ENCODE results near the gene C1orf167.

DNA sequence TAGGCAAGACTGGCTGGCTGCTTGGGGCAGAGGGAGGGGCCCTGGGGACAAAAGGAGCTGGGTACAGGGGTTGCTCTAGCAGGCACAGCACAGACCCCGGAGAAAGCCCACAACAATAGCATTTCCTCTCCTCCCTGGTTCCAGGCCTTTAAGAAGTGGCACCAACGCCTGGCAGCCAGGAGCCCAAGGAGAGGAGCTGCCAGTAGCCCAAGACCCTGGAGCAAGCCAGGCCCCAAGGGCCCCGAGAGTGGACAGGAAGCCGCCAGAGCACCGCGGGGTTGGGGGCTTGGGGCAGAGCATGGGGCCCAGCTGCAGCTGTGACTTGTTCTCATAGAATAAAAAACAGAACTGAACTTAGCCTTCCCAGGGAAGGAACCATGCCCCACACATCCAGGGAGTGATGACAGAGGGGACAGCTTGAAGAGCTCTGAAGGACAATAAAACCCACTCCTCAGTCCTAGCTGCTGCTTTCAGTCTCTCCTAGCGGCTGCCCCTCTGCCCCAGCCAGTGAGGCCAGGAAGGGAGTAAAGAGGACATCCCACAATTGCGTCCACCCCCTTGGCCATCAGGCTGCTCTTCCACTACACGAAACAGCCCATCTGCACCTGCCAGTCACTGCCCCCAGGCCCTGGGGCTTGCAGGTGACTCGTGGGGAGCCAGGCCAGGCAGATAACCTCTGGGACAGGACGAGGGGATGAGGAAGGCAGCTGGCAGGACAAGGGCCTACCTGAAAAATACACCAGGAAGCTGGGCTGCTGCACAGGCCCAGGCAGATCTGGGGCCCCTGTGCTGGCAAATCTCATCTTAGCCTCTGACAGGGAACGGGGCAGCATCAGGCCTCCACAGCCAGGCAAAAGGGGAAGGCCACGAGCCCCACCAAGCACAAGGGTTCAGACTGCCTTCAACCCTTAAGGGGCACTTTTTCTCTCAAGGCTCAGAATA is 27.4 kb downstream of the C1orf167 start:
- TF ChIP-seq, protein P1, sequence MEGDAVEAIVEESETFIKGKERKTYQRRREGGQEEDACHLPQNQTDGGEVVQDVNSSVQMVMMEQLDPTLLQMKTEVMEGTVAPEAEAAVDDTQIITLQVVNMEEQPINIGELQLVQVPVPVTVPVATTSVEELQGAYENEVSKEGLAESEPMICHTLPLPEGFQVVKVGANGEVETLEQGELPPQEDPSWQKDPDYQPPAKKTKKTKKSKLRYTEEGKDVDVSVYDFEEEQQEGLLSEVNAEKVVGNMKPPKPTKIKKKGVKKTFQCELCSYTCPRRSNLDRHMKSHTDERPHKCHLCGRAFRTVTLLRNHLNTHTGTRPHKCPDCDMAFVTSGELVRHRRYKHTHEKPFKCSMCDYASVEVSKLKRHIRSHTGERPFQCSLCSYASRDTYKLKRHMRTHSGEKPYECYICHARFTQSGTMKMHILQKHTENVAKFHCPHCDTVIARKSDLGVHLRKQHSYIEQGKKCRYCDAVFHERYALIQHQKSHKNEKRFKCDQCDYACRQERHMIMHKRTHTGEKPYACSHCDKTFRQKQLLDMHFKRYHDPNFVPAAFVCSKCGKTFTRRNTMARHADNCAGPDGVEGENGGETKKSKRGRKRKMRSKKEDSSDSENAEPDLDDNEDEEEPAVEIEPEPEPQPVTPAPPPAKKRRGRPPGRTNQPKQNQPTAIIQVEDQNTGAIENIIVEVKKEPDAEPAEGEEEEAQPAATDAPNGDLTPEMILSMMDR (IDR thresholded peaks at IDR 0.05) = no peak
- TF ChIP-seq EZH2 (IDR thresholded peaks at IDR 0.05) (no peak), EZH2phosphoT487 (IDR thresholded peaks at IDR 0.05) (no peak)
